ENCODE results near the gene ZNRF3.

DNA sequence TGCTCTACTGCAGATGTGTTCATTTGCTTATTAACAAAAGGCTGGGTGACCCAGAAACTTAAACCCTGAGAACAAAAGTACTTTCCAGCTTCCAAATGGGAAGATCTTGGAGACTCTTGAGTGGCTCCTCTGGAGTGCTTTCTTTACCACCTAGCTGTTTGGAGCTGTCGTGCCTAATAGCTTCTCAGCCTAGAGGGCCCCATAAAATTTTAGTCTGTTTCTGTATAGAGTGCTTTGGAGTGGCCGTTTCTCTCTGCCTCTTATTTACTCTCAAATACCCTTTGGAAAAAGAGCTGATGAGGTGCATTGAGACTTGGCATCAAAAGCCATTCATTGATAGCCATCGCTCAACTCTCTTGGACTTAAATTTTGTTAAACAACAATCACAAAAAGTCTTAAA lies 50.7 kb downstream of the ZNRF3 start:
- TF ChIP-seq POLR2A (IDR thresholded peaks at IDR 0.05), result no peak
- TF ChIP-seq, protein P1, sequence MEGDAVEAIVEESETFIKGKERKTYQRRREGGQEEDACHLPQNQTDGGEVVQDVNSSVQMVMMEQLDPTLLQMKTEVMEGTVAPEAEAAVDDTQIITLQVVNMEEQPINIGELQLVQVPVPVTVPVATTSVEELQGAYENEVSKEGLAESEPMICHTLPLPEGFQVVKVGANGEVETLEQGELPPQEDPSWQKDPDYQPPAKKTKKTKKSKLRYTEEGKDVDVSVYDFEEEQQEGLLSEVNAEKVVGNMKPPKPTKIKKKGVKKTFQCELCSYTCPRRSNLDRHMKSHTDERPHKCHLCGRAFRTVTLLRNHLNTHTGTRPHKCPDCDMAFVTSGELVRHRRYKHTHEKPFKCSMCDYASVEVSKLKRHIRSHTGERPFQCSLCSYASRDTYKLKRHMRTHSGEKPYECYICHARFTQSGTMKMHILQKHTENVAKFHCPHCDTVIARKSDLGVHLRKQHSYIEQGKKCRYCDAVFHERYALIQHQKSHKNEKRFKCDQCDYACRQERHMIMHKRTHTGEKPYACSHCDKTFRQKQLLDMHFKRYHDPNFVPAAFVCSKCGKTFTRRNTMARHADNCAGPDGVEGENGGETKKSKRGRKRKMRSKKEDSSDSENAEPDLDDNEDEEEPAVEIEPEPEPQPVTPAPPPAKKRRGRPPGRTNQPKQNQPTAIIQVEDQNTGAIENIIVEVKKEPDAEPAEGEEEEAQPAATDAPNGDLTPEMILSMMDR (IDR thresholded peaks at IDR 0.05), result no peak
- no peak for TF ChIP-seq EP300 (IDR thresholded peaks at IDR 0.05)
